CD4-positive, alpha-beta T cell treated with Interleukin-17A for 1 hour (primary cell): ENCODE data around the gene HIVEP1.

ENCODE experiments used
- DNase-seq: peaks from one replicate; pipeline ENCODE4 v3.0.0-alpha.2; 2020

HIVEP1 gene

DNA sequence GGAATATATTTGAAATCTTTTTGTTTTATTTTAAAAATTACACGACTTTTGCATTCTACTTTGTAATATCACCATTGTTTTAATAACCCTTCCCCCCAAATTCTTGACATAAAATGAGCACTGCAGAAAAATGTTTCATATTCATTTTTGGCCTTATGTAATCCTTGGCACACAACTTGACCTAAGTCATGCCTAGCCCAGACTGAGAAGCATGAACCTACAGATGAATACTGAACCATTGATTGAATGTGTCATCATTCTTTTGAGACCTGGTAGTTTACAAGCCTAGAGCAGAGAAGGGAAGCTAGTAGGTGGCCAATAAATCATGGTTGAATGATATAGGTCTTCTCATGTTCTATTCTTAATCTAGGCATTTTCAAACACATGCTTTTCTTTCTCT, 188.6 kb downstream of the HIVEP1 start:
- no peak for DNase-seq

DNA sequence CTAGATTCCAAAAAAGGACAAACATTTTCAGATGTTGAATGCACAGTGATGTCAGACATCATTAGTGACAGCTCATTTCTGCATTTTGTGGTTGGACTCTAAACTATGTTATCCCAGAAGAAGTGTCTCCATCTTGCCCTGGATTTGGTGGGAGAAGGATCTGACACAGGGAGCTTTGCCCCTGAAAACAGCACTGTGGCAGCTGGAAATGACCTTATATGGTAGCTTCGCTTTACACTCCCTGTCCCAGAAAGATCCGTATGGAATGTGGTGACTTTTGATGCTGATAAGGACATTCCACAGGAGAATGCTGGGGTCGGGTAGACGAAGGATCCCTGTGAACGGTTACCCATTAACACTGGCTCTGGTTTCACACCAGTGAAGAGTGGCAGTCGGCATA, 190.9 kb downstream of the HIVEP1 start:
- no peak for DNase-seq

- peak; percentile 24 for DNase-seq
These were observed 196.1 kb downstream of the HIVEP1 start for GRCh38 chr6:12208190-12208589.

- DNase-seq: no peak
These were observed 196.6 kb downstream of the HIVEP1 start for GRCh38 chr6:12208673-12209072.
